DND-41 (cell line): ENCODE measurements around the gene OMP.

Source experiments
- ATAC-seq: fragments of 200-7000 bp; cut with Tn5 transposase; 3 replicates; pipeline ENCODE4 v1.9.1; 2021; ENCODE audit warnings: low read depth; ENCODE audit not compliant: insufficient read depth
- DNase-seq: peaks from one replicate; pipeline ENCODE4 v3.0.0-alpha.2; 2020
- H2AFZ ChIP-seq: 2 replicates; pipeline ENCODE4 v1.6.0; 2012; ENCODE audit warnings: low read depth, low read length
- H3K27ac ChIP-seq: 2 replicates; pipeline ENCODE4 v1.5.1; 2012; ENCODE audit warnings: low read length, inconsistent platforms
- H3K27me3 ChIP-seq: fragments of 200-600 bp; sonication (generic); 2 replicates; pipeline ENCODE4 v1.6.0; 2012; ENCODE audit warnings: low read length, mild to moderate bottlenecking, inconsistent platforms; ENCODE audit not compliant: insufficient read depth, poor library complexity
- H3K36me3 ChIP-seq: 2 replicates; pipeline ENCODE4 v1.5.1; 2012; ENCODE audit warnings: low read length, inconsistent platforms; ENCODE audit not compliant: insufficient read depth
- H3K4me1 ChIP-seq: 2 replicates; pipeline ENCODE4 v1.5.1; 2012; ENCODE audit warnings: mild to moderate bottlenecking, low read length; ENCODE audit not compliant: insufficient read depth
- H3K4me2 ChIP-seq: 2 replicates; pipeline ENCODE4 v1.6.0; 2012; ENCODE audit warnings: mild to moderate bottlenecking, moderate library complexity, low read length, inconsistent platforms; ENCODE audit not compliant: insufficient read depth
- H3K4me3 ChIP-seq, 2 experiments: fragments of 200-600 bp in 1 of 2; shearing (Covaris generic) in 1 of 2; 2 replicates each; pipeline ENCODE4 v1.5.1; 2012 to 2016; ENCODE audit warnings: inconsistent platforms in 2 of 2, low read length in 2 of 2, mild to moderate bottlenecking in 2 of 2, low read depth in 1 of 2, moderate library complexity in 1 of 2
- H3K79me2 ChIP-seq: 2 replicates; pipeline ENCODE4 v1.6.0; 2012; ENCODE audit warnings: low read length, inconsistent platforms; ENCODE audit not compliant: insufficient read depth
- H3K9ac ChIP-seq: 2 replicates; pipeline ENCODE4 v1.6.0; 2012; ENCODE audit warnings: low read depth, mild to moderate bottlenecking, inconsistent platforms, low read length, moderate library complexity
- H3K9me3 ChIP-seq: 2 replicates; pipeline ENCODE4 v1.5.1; 2012; ENCODE audit warnings: low read length, moderate library complexity, mild to moderate bottlenecking, inconsistent platforms; ENCODE audit not compliant: insufficient read depth, severe bottlenecking
- H4K20me1 ChIP-seq: 2 replicates; pipeline ENCODE4 v1.6.0; 2012; ENCODE audit warnings: low read length; ENCODE audit not compliant: insufficient read depth
- EZH2 ChIP-seq: IDR thresholded peaks from 3 replicates; pipeline ENCODE4 v1.6.1; 2012; ENCODE audit warnings: borderline replicate concordance, low read depth, mild to moderate bottlenecking, moderate library complexity, low read length, inconsistent platforms; ENCODE audit not compliant: severe bottlenecking
- TF ChIP-seq, protein P1 (sequence below): IDR thresholded peaks from 2 replicates; pipeline ENCODE4 v1.5.1; 2012; ENCODE audit warnings: borderline replicate concordance, low read length, moderate library complexity, mild to moderate bottlenecking; ENCODE audit not compliant: poor library complexity, severe bottlenecking; ENCODE audit errors: extremely low read depth

Gene OMP

DNA sequence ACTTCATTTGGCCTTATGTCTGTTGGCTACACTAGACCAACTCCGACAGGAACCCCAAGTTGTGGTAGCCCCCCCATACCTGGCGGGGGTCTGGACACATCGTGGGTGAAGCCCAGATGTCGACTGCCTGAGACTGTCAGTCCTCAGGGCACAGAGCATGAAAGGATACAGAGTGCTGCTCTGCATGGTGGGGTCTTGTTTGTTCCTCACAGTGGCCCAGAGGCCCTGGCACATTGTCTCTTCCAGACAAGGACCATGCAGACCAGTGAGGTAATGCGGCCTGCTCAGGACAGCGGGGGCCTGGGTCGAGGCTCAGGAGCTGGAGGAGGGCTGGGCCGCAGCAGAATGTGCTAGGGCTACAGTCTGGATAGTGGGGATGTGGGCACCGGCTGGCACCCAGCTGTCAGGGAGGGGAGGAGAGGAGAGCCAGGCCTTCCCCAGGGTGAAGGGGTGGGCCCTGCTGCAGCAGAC is 21.2 kb upstream of the OMP start:
- H3K36me3 ChIP-seq, result no peaks in the 10 kb centered on the region
- H3K4me3 ChIP-seq, result no peak overlapping the region
- no peaks in the 10 kb centered on the region for H3K9me3 ChIP-seq
- no peak overlapping the region for H3K27ac ChIP-seq
- no peak overlapping the region for H3K4me2 ChIP-seq
- H3K27me3 ChIP-seq, result no peaks in the 10 kb centered on the region
- ATAC-seq (no peak; the same call in 2 of the 3 replicates), DNase-seq (no peak)
- no peaks in the 10 kb centered on the region for H3K79me2 ChIP-seq
- H4K20me1 ChIP-seq, result no peaks in the 10 kb centered on the region
- H3K9ac ChIP-seq, result no peak overlapping the region
- no peak overlapping the region for H2AFZ ChIP-seq
- peaks cover 17% of the 10 kb centered on the region for H3K4me1 ChIP-seq
- TF ChIP-seq, protein P1, sequence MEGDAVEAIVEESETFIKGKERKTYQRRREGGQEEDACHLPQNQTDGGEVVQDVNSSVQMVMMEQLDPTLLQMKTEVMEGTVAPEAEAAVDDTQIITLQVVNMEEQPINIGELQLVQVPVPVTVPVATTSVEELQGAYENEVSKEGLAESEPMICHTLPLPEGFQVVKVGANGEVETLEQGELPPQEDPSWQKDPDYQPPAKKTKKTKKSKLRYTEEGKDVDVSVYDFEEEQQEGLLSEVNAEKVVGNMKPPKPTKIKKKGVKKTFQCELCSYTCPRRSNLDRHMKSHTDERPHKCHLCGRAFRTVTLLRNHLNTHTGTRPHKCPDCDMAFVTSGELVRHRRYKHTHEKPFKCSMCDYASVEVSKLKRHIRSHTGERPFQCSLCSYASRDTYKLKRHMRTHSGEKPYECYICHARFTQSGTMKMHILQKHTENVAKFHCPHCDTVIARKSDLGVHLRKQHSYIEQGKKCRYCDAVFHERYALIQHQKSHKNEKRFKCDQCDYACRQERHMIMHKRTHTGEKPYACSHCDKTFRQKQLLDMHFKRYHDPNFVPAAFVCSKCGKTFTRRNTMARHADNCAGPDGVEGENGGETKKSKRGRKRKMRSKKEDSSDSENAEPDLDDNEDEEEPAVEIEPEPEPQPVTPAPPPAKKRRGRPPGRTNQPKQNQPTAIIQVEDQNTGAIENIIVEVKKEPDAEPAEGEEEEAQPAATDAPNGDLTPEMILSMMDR, result no peak
- no peak for TF ChIP-seq EZH2

DNA sequence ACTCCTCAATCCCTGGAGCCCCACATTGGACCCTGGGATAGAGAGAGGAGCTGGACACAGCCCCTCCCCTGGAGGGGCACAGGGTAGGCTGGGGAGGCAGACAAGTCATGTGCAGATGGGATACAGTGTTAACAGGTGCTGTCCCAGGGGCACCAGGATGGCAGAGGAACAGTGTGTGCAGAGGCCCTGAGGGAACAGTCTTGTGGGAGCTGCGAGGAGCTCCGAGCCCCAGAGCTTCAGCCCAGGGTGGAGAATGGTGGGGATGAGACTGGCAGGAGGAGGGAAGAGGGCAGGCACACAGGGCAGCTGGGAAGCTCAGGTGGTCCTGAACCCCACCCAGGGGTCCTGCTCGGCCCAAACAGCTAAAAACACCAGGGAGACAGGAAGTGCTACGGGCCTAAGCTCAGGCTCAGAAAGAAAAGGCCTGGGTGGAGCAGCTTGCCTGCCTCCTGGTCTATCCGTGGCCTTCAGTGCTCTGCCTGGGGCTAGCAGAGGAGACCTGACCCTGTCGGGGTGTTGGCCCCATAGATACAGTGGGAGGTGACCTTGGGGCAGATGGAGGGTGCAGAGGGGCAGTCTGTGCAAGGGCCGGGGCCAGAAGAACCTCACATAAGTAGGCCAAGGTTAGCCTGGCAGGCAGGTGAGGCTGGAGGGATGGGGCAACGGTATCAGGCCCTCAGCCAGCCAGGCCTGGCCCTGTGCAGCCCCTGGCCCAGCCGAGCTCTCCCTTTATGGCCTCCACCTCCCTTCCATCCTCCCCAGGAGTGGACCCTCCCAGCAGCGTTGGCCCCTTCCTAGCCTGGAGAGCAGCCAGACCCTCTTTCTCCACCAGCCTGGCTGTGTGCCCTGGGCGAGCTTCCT is 20.4 kb upstream of the OMP start:
- H3K4me1 ChIP-seq, result peaks cover 17% of the 10 kb centered on the region

DNA sequence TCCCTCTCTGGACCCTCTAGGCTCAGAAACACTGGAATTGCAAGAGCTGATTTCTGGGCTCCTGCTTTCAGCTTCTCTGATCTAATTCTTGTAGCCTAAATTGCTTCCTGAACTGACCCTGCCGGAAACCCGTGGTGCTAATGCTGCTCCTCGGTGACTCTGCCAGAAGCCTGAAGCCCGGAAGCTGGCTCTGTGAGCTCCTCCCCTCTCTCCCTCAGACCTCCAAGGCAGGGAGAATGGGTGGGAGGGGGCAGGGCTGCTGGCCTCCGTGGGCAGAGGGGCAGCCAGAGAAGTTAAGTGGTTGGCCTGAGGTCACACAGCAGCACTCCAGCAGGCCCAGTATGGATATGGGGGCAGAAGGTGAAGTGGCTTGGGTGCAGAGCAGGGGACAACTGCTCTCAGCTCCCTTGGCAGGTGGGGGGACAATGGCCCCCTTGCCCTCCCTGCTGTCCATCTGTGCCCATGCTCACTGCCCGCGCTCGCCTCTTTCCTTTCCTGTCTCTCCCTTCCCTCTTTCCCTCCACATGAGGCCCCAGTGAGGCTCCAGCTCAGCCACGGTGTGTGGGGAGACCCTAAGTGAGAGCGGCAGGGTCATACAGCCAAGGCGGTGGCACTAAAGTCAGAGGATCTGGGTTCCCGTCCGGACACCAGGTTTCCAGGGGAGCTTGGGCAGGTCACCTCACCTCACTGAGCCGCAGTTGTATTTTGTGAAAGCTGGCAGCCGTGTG is 19.6 kb upstream of the OMP start:
- peak overlapping the region in 1 of 2 experiments; percentile 47; a peak in 2 of 4 replicates for H3K4me3 ChIP-seq
- no peaks in the 10 kb centered on the region for H4K20me1 ChIP-seq
- peak; percentile 95 for ATAC-seq
- no peaks in the 10 kb centered on the region for H3K36me3 ChIP-seq
- no peaks in the 10 kb centered on the region for H3K9me3 ChIP-seq
- peaks cover 17% of the 10 kb centered on the region for H3K4me1 ChIP-seq
- H3K4me2 ChIP-seq, result peak overlapping the region; percentile 56
- H3K79me2 ChIP-seq, result no peaks in the 10 kb centered on the region
- peak; percentile 75 for DNase-seq
- H3K9ac ChIP-seq, result peak overlapping the region; percentile 50
- peak overlapping the region; percentile 63 for H2AFZ ChIP-seq
- H3K27ac ChIP-seq, result peak overlapping the region; percentile 86
- TF ChIP-seq, protein P1, result no peak
- TF ChIP-seq EZH2, result no peak
- no peaks in the 10 kb centered on the region for H3K27me3 ChIP-seq

More for the DNA sequence above, 20.4 kb upstream of the OMP start:
- peak overlapping the region; percentile 86 for H3K27ac ChIP-seq
- peak overlapping the region; percentile 56 for H3K4me2 ChIP-seq
- H4K20me1 ChIP-seq, result no peaks in the 10 kb centered on the region
- peak overlapping the region in 1 of 2 experiments; percentile 47; a peak in 2 of 4 replicates for H3K4me3 ChIP-seq
- TF ChIP-seq EZH2, result no peak
- TF ChIP-seq, protein P1, result no peak
- ATAC-seq (peak; percentile 16; the same call in 2 of the 3 replicates), DNase-seq (no peak)
- H3K9ac ChIP-seq, result peak overlapping the region; percentile 50
- no peaks in the 10 kb centered on the region for H3K27me3 ChIP-seq
- peak overlapping the region; percentile 63 for H2AFZ ChIP-seq
- H3K79me2 ChIP-seq, result no peaks in the 10 kb centered on the region
- H3K9me3 ChIP-seq, result no peaks in the 10 kb centered on the region
- H3K36me3 ChIP-seq, result no peaks in the 10 kb centered on the region
